DMS53 treated with DMSO at 0.1 percent for 48 hours (cell line): ENCODE measurements around the gene GNG5.
"Not testable (repeated sequence)": the region's sequence is repeated elsewhere in the genome, so short reads cannot be mapped to it uniquely, and the experiment has no call there.

Source experiments
- DNase-seq: peaks from one replicate; lab custom pipeline; 2025; ENCODE audit not compliant: unreplicated experiment; lab: John Stamatoyannopoulos, UW

The GNG5 gene

GRCh38 chr1:84506002-84506728 is at the start of gene GNG5, which contains the start of gene SPATA1:
Gene GNG5 (minus strand): TSS chr1:84506581. CDS start chr1:84506091, 490 bp downstream.
Gene SPATA1 (plus strand): TSS chr1:84506386. CDS start chr1:84516360, 9,974 bp downstream.
- DNase-seq = peak; percentile 92

GRCh38 chr1:84550826-84551225 is 44.4 kb upstream of the GNG5 start:
- no peak for DNase-seq

GRCh38 chr1:84541679-84542078 is 35.3 kb upstream of the GNG5 start:
- no peak for DNase-seq

- no peak for DNase-seq
These were observed 34.4 kb upstream of the GNG5 start for GRCh38 chr1:84540759-84541158.

GRCh38 chr1:84539972-84540371 is 33.6 kb upstream of the GNG5 start:
- peak; percentile 37 for DNase-seq

GRCh38 chr1:84538599-84538998 is 32.2 kb upstream of the GNG5 start:
- no peak for DNase-seq

GRCh38 chr1:84525779-84526178 is 19.4 kb upstream of the GNG5 start:
- no peak for DNase-seq

- DNase-seq = no peak
These were observed 18.2 kb upstream of the GNG5 start for GRCh38 chr1:84524590-84524989.

GRCh38 chr1:84510668-84511067 is 4.3 kb upstream of the GNG5 start:
- DNase-seq = no peak

- no peak for DNase-seq
These were observed 3.8 kb upstream of the GNG5 start for GRCh38 chr1:84510165-84510564.

- DNase-seq = no peak
These were observed 2.6 kb upstream of the GNG5 start for GRCh38 chr1:84509029-84509428.

GRCh38 chr1:84508510-84508909 is 2.1 kb upstream of the GNG5 start:
- DNase-seq = no peak

GRCh38 chr1:84507887-84508286 is 1.5 kb upstream of the GNG5 start:
- DNase-seq = not testable (repeated sequence)

GRCh38 chr1:84506729-84507453 is 510 bp upstream of the GNG5 start:
- no peak for DNase-seq

- DNase-seq = peak; percentile 72
These were observed 834 bp downstream of the GNG5 start for GRCh38 chr1:84505493-84506001.

- DNase-seq = peak; percentile 51
These were observed 1.5 kb downstream of the GNG5 start for GRCh38 chr1:84504580-84505492.

- no peak for DNase-seq
These were observed 3.5 kb downstream of the GNG5 start for GRCh38 chr1:84502927-84503326.

GRCh38 chr1:84497631-84498275 is 8.6 kb downstream of the GNG5 start:
- DNase-seq = no peak

GRCh38 chr1:84496498-84496897 is 9.9 kb downstream of the GNG5 start:
- no peak for DNase-seq

- DNase-seq = no peak
These were observed 12.6 kb downstream of the GNG5 start for GRCh38 chr1:84493747-84494146.

GRCh38 chr1:84492726-84493125 is 13.7 kb downstream of the GNG5 start:
- no peak for DNase-seq
